CD4-positive, alpha-beta memory T cell (primary cell): ENCODE results near the gene TADA1. TPM values are rescaled to one million over a fixed set of nuclear protein-coding genes. Genes with fewer than 3 reads are reported as not detected.

ENCODE experiments used
- CTCF ChIA-PET: fragments of 350-600 bp; sonication (Branson Sonifier 250); formaldehyde crosslinking; loops from one replicate; lab custom pipeline; 2021; ENCODE audit warnings: inconsistent platforms; ENCODE audit not compliant: partially characterized antibody; lab: Charles Lee
- POLR2A ChIA-PET: fragments of 350-600 bp; sonication (Branson Sonifier 250); formaldehyde crosslinking; loops from one replicate; lab custom pipeline; 2021; ENCODE audit not compliant: partially characterized antibody; lab: Charles Lee
- DNase-seq, 5 donors: peaks; one replicate each; pipeline versions ENCODE4 v3.0.0 to v3.0.0-alpha.2; 2020 to 2022; ENCODE audit warnings: mixed read lengths in 1 of 5
- H3K27ac ChIP-seq: one replicate; pipeline ENCODE4 v1.7.0; 2013; ENCODE audit warnings: low read depth, low read length
- H3K27me3 ChIP-seq: 2 replicates; pipeline ENCODE4 v1.7.0; 2013; ENCODE audit warnings: mild to moderate bottlenecking, low read length, moderate library complexity; ENCODE audit not compliant: insufficient read depth
- H3K36me3 ChIP-seq: 2 replicates; pipeline ENCODE4 v1.7.0; 2013; ENCODE audit warnings: mild to moderate bottlenecking, low read length, moderate library complexity; ENCODE audit not compliant: insufficient read depth
- H3K4me1 ChIP-seq: 2 replicates; pipeline ENCODE4 v1.7.0; 2013; ENCODE audit warnings: mild to moderate bottlenecking, low read length, moderate library complexity; ENCODE audit not compliant: insufficient read depth
- H3K4me3 ChIP-seq, 2 donors: one replicate each; pipeline ENCODE4 v1.7.0; 2013; ENCODE audit warnings: low read length in 2 of 2, mild to moderate bottlenecking in 1 of 2
- H3K9me3 ChIP-seq, 2 donors: one replicate each; pipeline ENCODE4 v1.7.0; 2013; ENCODE audit warnings: low read length in 2 of 2, control low read depth in 1 of 2; ENCODE audit not compliant: control insufficient read depth in 1 of 2
- H3K27ac Mint-ChIP-seq, 7 donors: one replicate each; pipeline ENCODE4 v1.8.0; 2020 to 2021; ENCODE audit warnings: mixed read lengths in 7 of 7, mild to moderate bottlenecking in 6 of 7, inconsistent platforms in 3 of 7, moderate library complexity in 3 of 7
- H3K27me3 Mint-ChIP-seq, 2 donors: one replicate each; pipeline ENCODE4 v1.8.0; 2020 to 2021; ENCODE audit warnings: mixed read lengths in 2 of 2
- H3K36me3 Mint-ChIP-seq, 2 donors: one replicate each; pipeline ENCODE4 v1.8.0; 2020 to 2021; ENCODE audit warnings: mixed read lengths in 2 of 2, inconsistent platforms in 1 of 2, mild to moderate bottlenecking in 1 of 2
- H3K4me1 Mint-ChIP-seq, 4 donors: one replicate each; pipeline ENCODE4 v1.8.0; 2020 to 2021; ENCODE audit warnings: mixed read lengths in 4 of 4, mild to moderate bottlenecking in 1 of 4
- H3K4me3 Mint-ChIP-seq, 8 donors: one replicate each; pipeline ENCODE4 v1.8.0; 2020 to 2021; ENCODE audit warnings: mixed read lengths in 8 of 8, mild to moderate bottlenecking in 7 of 8, moderate library complexity in 6 of 8, inconsistent platforms in 3 of 8
- H3K9me3 Mint-ChIP-seq, 8 donors: one replicate each; pipeline ENCODE4 v1.8.0; 2020 to 2021; ENCODE audit warnings: mixed read lengths in 8 of 8, mild to moderate bottlenecking in 5 of 8, inconsistent platforms in 3 of 8, moderate library complexity in 1 of 8
- intact Hi-C: fragments of 100-400 bp; cut with micrococcal nuclease; formaldehyde crosslinking; loops from one replicate; pipeline ENCODE4 v1.15.1; 2023
- polyA plus RNA-seq, 2 donors: library from polyadenylated mRNA; unstranded; fragments of 300-500 nt; fragmentation: Illumina TruSeq; gene quantifications; one replicate each; pipeline ENCODE4 v1.2.3, GENCODE V29; 2021
- total RNA-seq, 2 experiments: library from RNA; stranded (reverse); gene quantifications; one replicate each; pipeline ENCODE4 v1.2.3, GENCODE V29; 2021

The TADA1 gene
- total and polyA plus RNA-seq, 4 experiments from 2014 or later = 15.3 to 23.6 (median 17.0) TPM

- intact Hi-C loops = no loop called here
- no peak for DNase-seq
- CTCF ChIA-PET = interaction anchor here (1.4 to 18.6 kb wide), 2 partner anchors 151 to 218 kb away, joined by 3 to 842 read pairs; no protein-coding TSS in a partner anchor
- Histone ChIP-seq H3K4me3 (no peak overlapping the region), H3K4me1 (peaks cover 3% of the 10 kb centered on the region), H3K9me3 (no peaks in the 10 kb centered on the region), H3K27ac (no peak overlapping the region), H3K36me3 (no peaks in the 10 kb centered on the region), H3K27me3 (no peaks in the 10 kb centered on the region)
- POLR2A ChIA-PET = no interaction called here
- Mint-ChIP-seq H3K27ac (no peak overlapping the region), H3K9me3 (peaks cover 0 to 3% (median 0%) of the 10 kb centered on the region in 8 donors), H3K4me1 (peaks cover 0 to 7% (median 4%) of the 10 kb centered on the region in 4 donors), H3K4me3 (no peak overlapping the region), H3K36me3 (no peaks in the 10 kb centered on the region), H3K27me3 (peaks cover 0 to 5% of the 10 kb centered on the region in 2 donors)
These were observed 31.0 kb upstream of the TADA1 start for GRCh38 chr1:166907051-166907450.

DNA sequence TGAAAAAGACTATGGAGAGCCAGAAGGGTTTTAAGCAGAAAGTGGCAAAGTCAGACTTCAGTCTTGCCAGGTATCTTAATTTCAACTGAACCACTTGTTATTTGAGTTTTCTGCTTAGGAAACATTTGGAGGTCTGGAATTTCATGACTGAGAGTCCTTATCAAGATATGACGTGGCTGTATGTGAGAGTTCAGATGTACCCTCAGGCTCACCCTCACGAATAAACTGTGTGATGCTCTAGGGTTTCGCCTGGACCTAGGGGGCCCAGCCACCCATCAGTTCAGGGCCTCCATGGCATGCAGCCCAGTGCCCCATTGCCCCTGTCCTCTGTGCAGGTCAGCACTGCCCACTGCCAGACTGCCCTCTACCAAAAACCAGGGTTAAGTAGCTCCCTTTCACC, 30.6 kb upstream of the TADA1 start:
- Histone ChIP-seq H3K36me3 (no peaks in the 10 kb centered on the region), H3K27ac (no peak overlapping the region), H3K27me3 (no peaks in the 10 kb centered on the region), H3K4me3 (no peak overlapping the region), H3K9me3 (no peaks in the 10 kb centered on the region), H3K4me1 (peaks cover 3% of the 10 kb centered on the region)
- H3K4me3 Mint-ChIP-seq = no peak overlapping the region
- H3K36me3 Mint-ChIP-seq = no peaks in the 10 kb centered on the region
- peaks cover 0 to 5% of the 10 kb centered on the region in 2 donors for H3K27me3 Mint-ChIP-seq
- ChIA-PET POLR2A (no interaction called here), CTCF (interaction anchor here (1.4 to 18.6 kb wide), 2 partner anchors 152 to 218 kb away, joined by 3 to 842 read pairs; no protein-coding TSS in a partner anchor)
- DNase-seq = no peak
- peaks cover 0 to 7% (median 4%) of the 10 kb centered on the region in 4 donors for H3K4me1 Mint-ChIP-seq
- H3K27ac Mint-ChIP-seq = no peak overlapping the region
- intact Hi-C loops = no loop called here
- peaks cover 0 to 3% (median 0%) of the 10 kb centered on the region in 8 donors for H3K9me3 Mint-ChIP-seq

DNA sequence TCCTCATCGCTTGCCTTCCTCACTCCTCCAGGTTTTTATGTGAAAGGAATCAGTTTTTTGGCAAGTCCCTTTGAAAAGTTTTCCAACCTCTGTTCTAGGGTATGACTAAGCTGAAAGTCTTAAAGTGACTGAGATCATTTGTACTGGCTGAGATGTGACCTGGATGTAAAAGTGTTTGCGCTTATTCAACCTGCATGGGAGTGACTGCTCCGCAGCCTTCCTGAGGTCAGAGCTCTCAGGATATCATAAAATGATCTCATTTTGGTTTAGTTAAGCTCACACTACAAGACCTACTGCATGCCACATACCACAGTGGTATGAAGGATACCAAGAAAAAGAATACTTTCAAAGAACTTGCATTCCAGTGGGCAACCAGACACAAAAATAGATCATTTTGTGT, 29.8 kb upstream of the TADA1 start:
- intact Hi-C loops = no loop called here
- Mint-ChIP-seq H3K27me3 (peaks cover 0 to 5% of the 10 kb centered on the region in 2 donors), H3K9me3 (no peaks in the 10 kb centered on the region), H3K36me3 (no peaks in the 10 kb centered on the region), H3K4me1 (peaks cover 0 to 7% (median 3%) of the 10 kb centered on the region in 4 donors), H3K4me3 (no peak overlapping the region), H3K27ac (no peak overlapping the region)
- no peak for DNase-seq
- no peaks in the 10 kb centered on the region for H3K36me3 ChIP-seq
- no peak overlapping the region for H3K27ac ChIP-seq
- no peaks in the 10 kb centered on the region for H3K9me3 ChIP-seq
- peaks cover 3% of the 10 kb centered on the region for H3K4me1 ChIP-seq
- H3K27me3 ChIP-seq = no peaks in the 10 kb centered on the region
- ChIA-PET CTCF (interaction anchor here (0.8 to 18.6 kb wide), 3 partner anchors 23 to 219 kb away, joined by 3 to 842 read pairs (median 3); no protein-coding TSS in a partner anchor), POLR2A (no interaction called here)
- no peak overlapping the region for H3K4me3 ChIP-seq

DNA sequence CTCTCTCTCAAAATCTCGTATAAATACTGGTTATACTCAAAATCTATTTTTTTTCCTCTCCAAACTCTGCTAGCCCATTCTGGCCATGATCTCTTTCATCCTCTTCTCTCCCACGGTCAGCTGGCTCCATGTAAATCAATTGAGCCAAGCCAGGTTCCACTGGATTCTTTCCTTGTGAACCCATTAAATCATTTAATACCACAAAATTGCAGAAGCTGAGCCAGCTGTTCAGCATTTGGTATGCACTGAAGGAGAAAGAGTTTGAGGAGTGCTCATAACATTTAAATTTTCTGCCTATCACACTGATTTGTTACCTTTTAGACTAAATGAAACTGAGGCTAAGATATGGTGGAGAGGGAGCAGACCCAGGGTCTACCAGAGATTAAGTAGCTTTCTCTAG, 29.1 kb upstream of the TADA1 start:
- no peak overlapping the region for H3K4me3 ChIP-seq
- H3K27ac ChIP-seq = no peak overlapping the region
- Mint-ChIP-seq H3K4me1 (no peaks in the 10 kb centered on the region), H3K27ac (no peak overlapping the region), H3K4me3 (no peak overlapping the region), H3K9me3 (no peaks in the 10 kb centered on the region), H3K36me3 (no peaks in the 10 kb centered on the region), H3K27me3 (peaks cover 0 to 7% of the 10 kb centered on the region in 2 donors)
- intact Hi-C loops = no loop called here
- no peaks in the 10 kb centered on the region for H3K27me3 ChIP-seq
- DNase-seq = no peak
- H3K9me3 ChIP-seq = no peaks in the 10 kb centered on the region
- H3K36me3 ChIP-seq = no peaks in the 10 kb centered on the region
- ChIA-PET CTCF (interaction anchor here (18.6 kb wide), 1 partner anchor 153 kb away, joined by 842 read pairs; no protein-coding TSS in a partner anchor), POLR2A (no interaction called here)
- H3K4me1 ChIP-seq = no peaks in the 10 kb centered on the region

DNA sequence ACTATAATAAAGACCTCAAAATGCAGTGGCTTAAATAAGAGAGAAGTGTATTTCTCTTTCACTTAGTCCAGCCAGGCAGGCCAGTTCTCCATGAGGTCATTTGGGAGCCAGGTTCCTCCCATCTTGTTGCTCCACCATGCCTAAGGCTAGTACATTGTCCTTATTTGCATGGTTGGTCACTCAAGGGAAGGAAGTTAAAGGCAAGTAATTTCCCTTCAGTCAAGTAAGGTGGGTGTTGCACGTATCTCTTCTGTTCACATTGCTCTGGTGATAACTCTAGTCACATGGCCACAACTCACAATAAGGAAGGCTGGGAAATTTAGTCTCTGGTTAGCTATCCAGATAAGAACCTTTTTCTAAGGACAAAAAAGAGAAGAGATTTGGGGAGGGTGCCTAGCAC, 27.2 kb upstream of the TADA1 start:
- Histone ChIP-seq H3K4me3 (no peak overlapping the region), H3K4me1 (no peaks in the 10 kb centered on the region), H3K27me3 (no peaks in the 10 kb centered on the region), H3K27ac (no peak overlapping the region), H3K9me3 (no peaks in the 10 kb centered on the region), H3K36me3 (no peaks in the 10 kb centered on the region)
- ChIA-PET POLR2A (no interaction called here), CTCF (interaction anchor here (1.4 to 18.6 kb wide), 2 partner anchors 12 to 155 kb away, joined by 4 to 842 read pairs; no protein-coding TSS in a partner anchor)
- Mint-ChIP-seq H3K4me1 (no peaks in the 10 kb centered on the region), H3K9me3 (peaks cover 0 to 5% (median 3%) of the 10 kb centered on the region in 8 donors), H3K36me3 (peaks cover 0 to 4% of the 10 kb centered on the region in 2 donors), H3K4me3 (no peak overlapping the region), H3K27ac (no peak overlapping the region), H3K27me3 (peaks cover 3 to 9% of the 10 kb centered on the region in 2 donors)
- intact Hi-C loops = no loop called here
- DNase-seq = no peak

- ChIA-PET CTCF (interaction anchor here (2.5 to 18.6 kb wide), 2 partner anchors 8 to 156 kb away, joined by 11 to 842 read pairs; no protein-coding TSS in a partner anchor), POLR2A (no interaction called here)
- Mint-ChIP-seq H3K4me3 (no peak overlapping the region), H3K9me3 (peaks cover 0 to 14% (median 12%) of the 10 kb centered on the region in 8 donors), H3K36me3 (peaks cover 0 to 4% of the 10 kb centered on the region in 2 donors), H3K4me1 (no peaks in the 10 kb centered on the region), H3K27ac (no peak overlapping the region), H3K27me3 (peaks cover 3 to 9% of the 10 kb centered on the region in 2 donors)
- intact Hi-C loops = no loop called here
- DNase-seq = no peak
- no peaks in the 10 kb centered on the region for H3K4me1 ChIP-seq
- H3K36me3 ChIP-seq = no peaks in the 10 kb centered on the region
- H3K27me3 ChIP-seq = no peaks in the 10 kb centered on the region
- H3K9me3 ChIP-seq = peaks cover 0 to 7% of the 10 kb centered on the region in 2 donors
- no peak overlapping the region for H3K27ac ChIP-seq
- H3K4me3 ChIP-seq = no peak overlapping the region
These were observed 26.2 kb upstream of the TADA1 start for GRCh38 chr1:166902279-166902678.

- Mint-ChIP-seq H3K4me1 (no peaks in the 10 kb centered on the region), H3K27ac (no peak overlapping the region), H3K9me3 (peaks cover 3 to 21% (median 17%) of the 10 kb centered on the region in 8 donors), H3K27me3 (peaks cover 4 to 12% of the 10 kb centered on the region in 2 donors), H3K4me3 (no peak overlapping the region), H3K36me3 (peaks cover 1 to 11% of the 10 kb centered on the region in 2 donors)
- no peaks in the 10 kb centered on the region for H3K27me3 ChIP-seq
- H3K36me3 ChIP-seq = no peaks in the 10 kb centered on the region
- CTCF ChIA-PET = interaction anchor here (0.7 to 2.5 kb wide), 2 partner anchors 9 to 158 kb away, joined by 4 to 11 read pairs; no protein-coding TSS in a partner anchor
- no peaks in the 10 kb centered on the region for H3K4me1 ChIP-seq
- no peak overlapping the region for H3K4me3 ChIP-seq
- intact Hi-C loops = no loop called here
- no peak overlapping the region for H3K27ac ChIP-seq
- peaks cover 0 to 7% of the 10 kb centered on the region in 2 donors for H3K9me3 ChIP-seq
- DNase-seq = no peak
- POLR2A ChIA-PET = no interaction called here
These were observed 24.9 kb upstream of the TADA1 start for GRCh38 chr1:166900987-166901386.
